Measurements from ENCODE around the gene CD8A.

Gene CD8A

GRCh38 chr2:86818957-86819356 lies 28.2 kb upstream of the CD8A start:
- Histone ChIP-seq H2BK15ac (replicated peaks; ENCODE audit: low read depth) (no peak overlapping the region), H4K8ac (ENCODE audit: low read depth, low read length) (no peak overlapping the region), H3K79me2 (ENCODE audit: control insufficient read depth, insufficient read depth, low read length) (no peaks in the 10 kb centered on the region), H4K5ac (ENCODE audit: low read length) (no peak overlapping the region), H3K27ac (ENCODE audit: low read depth, low read length) (no peak overlapping the region), H2AK5ac (ENCODE audit: low read length) (no peak overlapping the region), H3K36me3 (ENCODE audit: control insufficient read depth, insufficient read depth, low read length) (no peaks in the 10 kb centered on the region), H3K18ac (ENCODE audit: low read length) (no peak overlapping the region), H3K56ac (ENCODE audit: low read length) (no peak overlapping the region), H3K9ac (ENCODE audit: low read length) (no peak overlapping the region), H3K23ac (ENCODE audit: low read length) (no peak overlapping the region), H3K79me1 (ENCODE audit: low read length) (no peaks in the 10 kb centered on the region), H3K4me3 (ENCODE audit: low read length) (no peak overlapping the region), H3K4ac (ENCODE audit: low read depth, low read length) (no peak overlapping the region), H3K4me1 (ENCODE audit: control insufficient read depth, low read depth, low read length) (no peaks in the 10 kb centered on the region), H3K4me2 (ENCODE audit: low read length) (no peak overlapping the region), H2BK5ac (ENCODE audit: low read length) (no peak overlapping the region), H2BK120ac (ENCODE audit: low read depth, low read length) (no peak overlapping the region), H3K27me3 (ENCODE audit: insufficient read depth, low read length, poor library complexity) (no peaks in the 10 kb centered on the region)
- no CpG with 5 or more reads among the region's 2 CpGs for whole genome bisulfite sequencing (ENCODE audit: extremely low coverage, insufficient coverage, low lambda C conversion rate)
- no peak for DNase-seq

- H2BK120ac ChIP-seq (ENCODE audit: low read depth, low read length): no peak overlapping the region
- no peak overlapping the region for H4K5ac ChIP-seq (ENCODE audit: low read length)
- H3K18ac ChIP-seq (ENCODE audit: low read length): no peak overlapping the region
- H3K56ac ChIP-seq (ENCODE audit: low read length): no peak overlapping the region
- no peak overlapping the region for H3K23ac ChIP-seq (ENCODE audit: low read length)
- no peak overlapping the region for H3K4me3 ChIP-seq (ENCODE audit: low read length)
- H3K27ac ChIP-seq (ENCODE audit: low read depth, low read length): no peak overlapping the region
- no peak overlapping the region for H4K8ac ChIP-seq (ENCODE audit: low read depth, low read length)
- no peak overlapping the region for H2BK15ac ChIP-seq (replicated peaks; ENCODE audit: low read depth)
- no peaks in the 10 kb centered on the region for H3K79me2 ChIP-seq (ENCODE audit: control insufficient read depth, insufficient read depth, low read length)
- H2AK5ac ChIP-seq (ENCODE audit: low read length): no peak overlapping the region
- no peaks in the 10 kb centered on the region for H3K36me3 ChIP-seq (ENCODE audit: control insufficient read depth, insufficient read depth, low read length)
- no peaks in the 10 kb centered on the region for H3K27me3 ChIP-seq (ENCODE audit: insufficient read depth, low read length, poor library complexity)
- no CpG with 5 or more reads among the region's 4 CpGs for WGBS (ENCODE audit: extremely low coverage, insufficient coverage, low lambda C conversion rate)
- H3K4ac ChIP-seq (ENCODE audit: low read depth, low read length): no peak overlapping the region
- H2BK5ac ChIP-seq (ENCODE audit: low read length): no peak overlapping the region
- no peak for DNase-seq
- H3K9ac ChIP-seq (ENCODE audit: low read length): no peak overlapping the region
- H3K79me1 ChIP-seq (ENCODE audit: low read length): no peaks in the 10 kb centered on the region
- H3K4me2 ChIP-seq (ENCODE audit: low read length): no peak overlapping the region
- no peaks in the 10 kb centered on the region for H3K4me1 ChIP-seq (ENCODE audit: control insufficient read depth, low read depth, low read length)
Observed at GRCh38 chr2:86818114-86818801, 27.5 kb upstream of the CD8A start.

- Histone ChIP-seq H2AK5ac (ENCODE audit: low read length) (no peak overlapping the region), H4K5ac (ENCODE audit: low read length) (no peak overlapping the region), H3K27ac (ENCODE audit: low read depth, low read length) (no peak overlapping the region), H3K4me1 (ENCODE audit: control insufficient read depth, low read depth, low read length) (no peaks in the 10 kb centered on the region), H3K23ac (ENCODE audit: low read length) (no peak overlapping the region), H3K56ac (ENCODE audit: low read length) (no peak overlapping the region), H3K18ac (ENCODE audit: low read length) (no peak overlapping the region), H3K4me2 (ENCODE audit: low read length) (no peak overlapping the region), H3K9ac (ENCODE audit: low read length) (no peak overlapping the region), H3K4ac (ENCODE audit: low read depth, low read length) (no peak overlapping the region), H3K27me3 (ENCODE audit: insufficient read depth, low read length, poor library complexity) (no peaks in the 10 kb centered on the region), H3K79me1 (ENCODE audit: low read length) (no peaks in the 10 kb centered on the region), H2BK120ac (ENCODE audit: low read depth, low read length) (no peak overlapping the region), H3K36me3 (ENCODE audit: control insufficient read depth, insufficient read depth, low read length) (no peaks in the 10 kb centered on the region), H2BK5ac (ENCODE audit: low read length) (no peak overlapping the region), H3K4me3 (ENCODE audit: low read length) (no peak overlapping the region), H2BK15ac (replicated peaks; ENCODE audit: low read depth) (no peak overlapping the region), H4K8ac (ENCODE audit: low read depth, low read length) (no peak overlapping the region), H3K79me2 (ENCODE audit: control insufficient read depth, insufficient read depth, low read length) (no peaks in the 10 kb centered on the region)
- WGBS (ENCODE audit: extremely low coverage, insufficient coverage, low lambda C conversion rate): no CpG with 5 or more reads among the region's 1 CpG
- DNase-seq: no peak
Observed at GRCh38 chr2:86815611-86816010, 24.9 kb upstream of the CD8A start.

- no peaks in the 10 kb centered on the region for H3K36me3 ChIP-seq (ENCODE audit: control insufficient read depth, insufficient read depth, low read length)
- no peak overlapping the region for H3K18ac ChIP-seq (ENCODE audit: low read length)
- no peaks in the 10 kb centered on the region for H3K27me3 ChIP-seq (ENCODE audit: insufficient read depth, low read length, poor library complexity)
- H3K4me1 ChIP-seq (ENCODE audit: control insufficient read depth, low read depth, low read length): no peaks in the 10 kb centered on the region
- no peaks in the 10 kb centered on the region for H3K79me2 ChIP-seq (ENCODE audit: control insufficient read depth, insufficient read depth, low read length)
- H3K4me2 ChIP-seq (ENCODE audit: low read length): no peak overlapping the region
- H3K4me3 ChIP-seq (ENCODE audit: low read length): no peak overlapping the region
- H3K23ac ChIP-seq (ENCODE audit: low read length): no peak overlapping the region
- no peak overlapping the region for H2BK120ac ChIP-seq (ENCODE audit: low read depth, low read length)
- H4K8ac ChIP-seq (ENCODE audit: low read depth, low read length): no peak overlapping the region
- H2BK15ac ChIP-seq (replicated peaks; ENCODE audit: low read depth): no peak overlapping the region
- no peak overlapping the region for H2AK5ac ChIP-seq (ENCODE audit: low read length)
- DNase-seq: no peak
- H3K56ac ChIP-seq (ENCODE audit: low read length): no peak overlapping the region
- no peak overlapping the region for H3K9ac ChIP-seq (ENCODE audit: low read length)
- no peaks in the 10 kb centered on the region for H3K79me1 ChIP-seq (ENCODE audit: low read length)
- no peak overlapping the region for H3K27ac ChIP-seq (ENCODE audit: low read depth, low read length)
- H3K4ac ChIP-seq (ENCODE audit: low read depth, low read length): no peak overlapping the region
- no peak overlapping the region for H2BK5ac ChIP-seq (ENCODE audit: low read length)
- no CpG with 5 or more reads among the region's 43 CpGs for WGBS (ENCODE audit: extremely low coverage, insufficient coverage, low lambda C conversion rate)
- H4K5ac ChIP-seq (ENCODE audit: low read length): no peak overlapping the region
Observed at GRCh38 chr2:86809481-86810121, 18.9 kb upstream of the CD8A start.

GRCh38 chr2:86808315-86809161 lies 17.8 kb upstream of the CD8A start:
- DNase-seq: peak; percentile 94
- H3K4ac ChIP-seq (ENCODE audit: low read depth, low read length): no peak overlapping the region
- H3K36me3 ChIP-seq (ENCODE audit: control insufficient read depth, insufficient read depth, low read length): no peaks in the 10 kb centered on the region
- H3K23ac ChIP-seq (ENCODE audit: low read length): no peak overlapping the region
- WGBS (ENCODE audit: extremely low coverage, insufficient coverage, low lambda C conversion rate): no CpG with 5 or more reads among the region's 36 CpGs
- H2BK15ac ChIP-seq (replicated peaks; ENCODE audit: low read depth): no peak overlapping the region
- no peak overlapping the region for H3K56ac ChIP-seq (ENCODE audit: low read length)
- peak overlapping the region; percentile 64 for H3K4me2 ChIP-seq (ENCODE audit: low read length)
- H3K27ac ChIP-seq (ENCODE audit: low read depth, low read length): no peak overlapping the region
- no peak overlapping the region for H4K5ac ChIP-seq (ENCODE audit: low read length)
- H4K8ac ChIP-seq (ENCODE audit: low read depth, low read length): no peak overlapping the region
- H2AK5ac ChIP-seq (ENCODE audit: low read length): no peak overlapping the region
- H3K9ac ChIP-seq (ENCODE audit: low read length): peak overlapping the region; percentile 55
- no peaks in the 10 kb centered on the region for H3K4me1 ChIP-seq (ENCODE audit: control insufficient read depth, low read depth, low read length)
- H3K18ac ChIP-seq (ENCODE audit: low read length): no peak overlapping the region
- no peaks in the 10 kb centered on the region for H3K27me3 ChIP-seq (ENCODE audit: insufficient read depth, low read length, poor library complexity)
- no peaks in the 10 kb centered on the region for H3K79me2 ChIP-seq (ENCODE audit: control insufficient read depth, insufficient read depth, low read length)
- H2BK120ac ChIP-seq (ENCODE audit: low read depth, low read length): no peak overlapping the region
- H3K4me3 ChIP-seq (ENCODE audit: low read length): no peak overlapping the region
- no peak overlapping the region for H2BK5ac ChIP-seq (ENCODE audit: low read length)
- no peaks in the 10 kb centered on the region for H3K79me1 ChIP-seq (ENCODE audit: low read length)

All from mesendoderm (in vitro differentiated cells).